NB4 (cell line): ENCODE results near the gene BBS2.

Experiments used
- DNase-seq: peaks from one replicate; pipeline ENCODE4 v3.0.0; 2010; ENCODE audit warnings: low read depth
- H3K4me3 ChIP-seq: one replicate; pipeline ENCODE4 v1.5.1; 2011; ENCODE audit warnings: mild to moderate bottlenecking, low read depth, low read length, moderate library complexity
- MAX ChIP-seq: IDR thresholded peaks from 2 replicates; pipeline ENCODE4 v1.6.1; 2011; ENCODE audit warnings: low read depth, low read length
- MYC ChIP-seq: IDR thresholded peaks from 2 replicates; pipeline ENCODE4 v1.6.1; 2011; ENCODE audit warnings: low read depth, low read length
- POLR2A ChIP-seq: IDR thresholded peaks from 2 replicates; pipeline ENCODE4 v1.6.1; 2011; ENCODE audit warnings: mild to moderate bottlenecking; ENCODE audit not compliant: insufficient read length; ENCODE audit errors: extremely low read depth
- TF ChIP-seq, protein P1 (sequence below): IDR thresholded peaks from one replicate; pipeline ENCODE4 v1.5.1; 2012; ENCODE audit warnings: low read depth, low read length

Gene BBS2

DNA sequence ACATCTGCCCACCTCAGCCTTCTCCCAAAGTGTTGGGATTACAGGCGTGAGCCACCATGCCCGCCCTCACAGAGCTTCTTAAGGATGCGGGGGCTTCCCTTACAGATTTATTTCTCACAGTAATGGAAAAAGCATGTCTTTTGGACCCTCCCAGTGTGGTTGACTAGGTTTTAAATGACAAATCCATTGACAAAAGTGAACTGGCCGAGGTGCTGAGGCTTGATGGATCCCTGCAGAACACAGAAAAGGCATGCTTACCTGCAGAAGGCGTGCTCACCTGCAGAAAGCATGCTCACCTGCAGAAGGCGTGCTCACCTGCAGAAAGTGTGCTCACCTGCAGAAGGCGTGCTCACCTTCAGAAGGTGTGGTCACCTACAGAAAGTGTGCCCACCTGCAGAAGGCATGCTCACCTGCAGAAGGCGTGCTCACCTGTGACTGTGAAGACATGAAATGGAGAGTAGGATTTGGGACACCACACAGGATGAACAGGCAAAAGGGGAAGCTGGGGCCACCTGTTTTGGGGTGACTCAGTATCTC lies 15.1 kb upstream of the BBS2 start:
- H3K4me3 ChIP-seq: no peak overlapping the region
- TF ChIP-seq POLR2A: no peak
- TF ChIP-seq, protein P1, sequence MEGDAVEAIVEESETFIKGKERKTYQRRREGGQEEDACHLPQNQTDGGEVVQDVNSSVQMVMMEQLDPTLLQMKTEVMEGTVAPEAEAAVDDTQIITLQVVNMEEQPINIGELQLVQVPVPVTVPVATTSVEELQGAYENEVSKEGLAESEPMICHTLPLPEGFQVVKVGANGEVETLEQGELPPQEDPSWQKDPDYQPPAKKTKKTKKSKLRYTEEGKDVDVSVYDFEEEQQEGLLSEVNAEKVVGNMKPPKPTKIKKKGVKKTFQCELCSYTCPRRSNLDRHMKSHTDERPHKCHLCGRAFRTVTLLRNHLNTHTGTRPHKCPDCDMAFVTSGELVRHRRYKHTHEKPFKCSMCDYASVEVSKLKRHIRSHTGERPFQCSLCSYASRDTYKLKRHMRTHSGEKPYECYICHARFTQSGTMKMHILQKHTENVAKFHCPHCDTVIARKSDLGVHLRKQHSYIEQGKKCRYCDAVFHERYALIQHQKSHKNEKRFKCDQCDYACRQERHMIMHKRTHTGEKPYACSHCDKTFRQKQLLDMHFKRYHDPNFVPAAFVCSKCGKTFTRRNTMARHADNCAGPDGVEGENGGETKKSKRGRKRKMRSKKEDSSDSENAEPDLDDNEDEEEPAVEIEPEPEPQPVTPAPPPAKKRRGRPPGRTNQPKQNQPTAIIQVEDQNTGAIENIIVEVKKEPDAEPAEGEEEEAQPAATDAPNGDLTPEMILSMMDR: no peak
- no peak for TF ChIP-seq MYC
- TF ChIP-seq MAX: no peak
- DNase-seq: no peak

DNA sequence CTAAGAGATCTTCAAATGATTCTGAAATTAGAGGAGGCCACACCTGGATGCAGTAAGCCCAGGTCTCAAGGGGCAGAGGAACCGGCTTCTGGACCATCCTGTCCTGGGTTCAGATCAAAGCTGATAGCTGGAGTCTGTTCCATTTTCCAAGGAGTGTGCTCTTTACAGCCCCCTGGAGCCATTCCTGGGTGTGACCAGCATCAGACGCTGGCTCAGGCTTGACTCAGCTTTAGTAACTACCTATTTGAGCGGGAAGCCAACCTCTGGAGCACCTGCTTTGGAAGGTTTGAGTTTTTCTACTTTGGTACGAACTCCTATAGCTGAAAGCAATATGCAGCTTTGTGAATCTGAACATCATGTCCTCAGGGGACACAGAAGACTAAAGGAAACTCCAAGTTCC lies 12.9 kb upstream of the BBS2 start:
- DNase-seq: no peak
- no peak overlapping the region for H3K4me3 ChIP-seq
- TF ChIP-seq MAX (no peak), POLR2A (no peak), MYC (no peak)
- TF ChIP-seq, protein P1: peak; percentile 23

DNA sequence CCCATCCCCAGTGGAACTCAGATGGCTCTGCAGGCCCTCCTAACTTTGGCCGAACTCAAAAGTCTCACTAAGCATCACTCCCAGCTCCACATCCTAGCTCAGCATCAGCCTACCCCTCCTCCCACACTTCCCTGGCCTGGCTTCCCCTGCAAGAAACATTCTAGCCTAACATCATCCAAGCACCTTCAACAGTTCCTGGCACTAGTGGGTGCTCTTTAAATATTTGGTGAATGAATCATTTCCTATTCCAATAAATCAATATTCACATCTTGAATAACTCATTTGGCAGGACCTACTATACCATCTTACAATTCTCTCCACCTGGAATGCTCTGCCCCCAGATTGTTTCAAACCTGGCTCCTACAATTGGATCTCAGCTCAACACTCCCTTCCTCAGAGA lies 11.0 kb upstream of the BBS2 start:
- TF ChIP-seq MAX (no peak), MYC (no peak), POLR2A (no peak)
- TF ChIP-seq, protein P1: no peak
- DNase-seq: no peak
- H3K4me3 ChIP-seq: no peak overlapping the region

GRCh38 chr16:56525236-56525635 lies 5.4 kb upstream of the BBS2 start:
- TF ChIP-seq MAX (no peak), POLR2A (no peak), MYC (no peak)
- TF ChIP-seq, protein P1: no peak
- no peak for DNase-seq
- no peak overlapping the region for H3K4me3 ChIP-seq

DNA sequence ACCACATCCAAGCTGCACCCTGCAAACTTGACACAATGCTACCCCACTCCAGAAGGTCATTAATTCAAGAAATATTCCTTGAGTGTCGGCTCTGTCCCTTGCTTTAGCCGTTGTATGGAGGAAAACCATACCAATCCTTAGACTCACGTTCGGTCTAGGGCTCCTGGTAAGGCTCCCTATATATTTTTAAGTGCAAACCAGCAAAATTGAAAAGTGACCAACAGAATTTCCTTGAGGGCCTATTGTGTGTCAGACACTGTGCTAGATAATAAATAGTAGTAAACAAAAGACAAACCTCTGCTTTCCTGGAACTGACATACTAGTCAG lies 390 bp upstream of the BBS2 start:
- TF ChIP-seq, protein P1: no peak
- no peak for TF ChIP-seq MYC
- DNase-seq: no peak
- H3K4me3 ChIP-seq: peak overlapping the region; percentile 57

DNA sequence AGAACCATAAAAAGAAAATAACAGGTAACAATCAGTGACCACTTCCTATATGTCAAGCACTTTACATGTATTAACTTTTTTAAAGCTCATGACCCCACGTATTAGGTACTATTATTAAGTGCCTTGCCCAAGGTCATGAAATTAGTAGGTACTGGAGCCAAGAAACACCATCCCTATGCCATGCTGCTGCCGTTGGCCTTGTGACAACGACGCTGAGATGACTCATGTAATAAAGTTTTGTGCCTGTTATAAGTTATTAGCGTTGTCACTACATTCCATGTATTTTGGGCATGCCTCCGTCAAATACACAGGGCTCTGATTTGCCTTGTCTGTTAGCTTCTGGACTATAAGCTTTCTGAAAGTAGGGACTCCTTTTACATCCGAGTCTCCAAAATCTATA lies 1.4 kb downstream of the BBS2 start:
- TF ChIP-seq MAX (no peak), MYC (no peak), POLR2A (no peak)
- TF ChIP-seq, protein P1: no peak

More for the DNA sequence above, 1.4 kb downstream of the BBS2 start:
- no peak for DNase-seq
- H3K4me3 ChIP-seq: no peak overlapping the region
